ENCODE measurements around the gene FAM107B. TPM values are rescaled to one million over a fixed set of nuclear protein-coding genes. Genes with fewer than 3 reads are reported as not detected.

FAM107B gene
- total RNA-seq, 6 experiments from 2014 or later, result 58.6 to 116 (median 68.7) TPM

DNA sequence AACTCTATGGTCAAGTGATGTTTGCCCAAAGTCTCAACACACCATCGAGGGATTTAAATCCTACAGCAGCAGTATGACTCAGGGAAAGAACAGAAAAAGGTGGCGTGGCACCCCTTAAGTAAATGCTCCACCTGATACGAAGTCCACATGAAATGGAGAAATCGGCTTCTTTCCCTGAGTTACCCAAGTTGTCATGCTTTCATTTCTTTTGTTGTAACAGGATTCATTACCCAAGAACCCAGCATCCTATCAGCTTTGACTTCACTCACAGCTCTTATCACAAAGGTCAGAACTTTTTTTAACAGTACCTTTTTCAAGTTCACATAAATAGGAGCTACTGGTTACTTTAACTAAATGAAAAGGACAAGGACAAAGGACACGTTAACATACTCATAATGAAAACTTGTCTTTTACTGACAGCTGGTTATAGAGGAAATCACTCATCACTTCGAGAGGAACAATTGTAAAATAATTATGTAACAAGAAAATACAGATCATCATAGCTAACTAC, 224.2 kb downstream of the FAM107B start:
- WGBS (ENCODE audit: insufficient coverage, low coverage, low lambda C conversion rate, missing lambda C conversion rate), result 15% methylated on average over 6 of the region's 6 CpGs
- peaks cover 0 to 58% (median 18%) of the 10 kb centered on the region in 4 donors for H3K4me1 ChIP-seq

DNA sequence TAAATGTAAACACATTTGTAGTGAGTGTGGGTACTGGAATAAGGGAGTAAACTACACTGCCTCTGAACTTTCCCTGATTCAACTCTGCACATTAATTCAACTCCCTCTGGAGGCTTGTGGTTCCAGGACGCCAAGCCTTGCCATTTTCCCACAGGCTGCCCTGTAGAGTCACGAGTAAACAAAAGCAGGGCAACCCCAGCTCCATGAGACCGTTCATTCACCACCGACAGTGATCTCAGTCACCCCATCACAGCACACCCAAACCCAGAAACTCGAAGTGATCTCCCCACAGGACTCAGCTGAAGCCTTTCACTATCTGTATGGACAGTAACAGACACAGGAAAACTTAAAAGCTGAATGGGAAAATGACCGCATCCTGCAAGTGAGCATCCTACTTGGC, 225.2 kb downstream of the FAM107B start:
- WGBS (ENCODE audit: insufficient coverage, low coverage, low lambda C conversion rate, missing lambda C conversion rate), result 82% methylated on average over 6 of the region's 6 CpGs
- Histone ChIP-seq H3K27me3 (no peaks in the 10 kb centered on the region), H3K9me3 (no peaks in the 10 kb centered on the region), H3K4me3 (no peak overlapping the region), H3K36me3 (no peaks in the 10 kb centered on the region), H3K4me1 (peaks cover 0 to 53% (median 15%) of the 10 kb centered on the region in 4 donors), H3K27ac (peak overlapping the region in 2 of 3 donors; percentile 48 to 92)
- intact Hi-C loops (cut with DNase I), result no loop called here
- ATAC-seq, result no peak
- TF ChIP-seq POLR2A (IDR thresholded peaks at IDR 0.05), result no peak
- TF ChIP-seq, protein P1, sequence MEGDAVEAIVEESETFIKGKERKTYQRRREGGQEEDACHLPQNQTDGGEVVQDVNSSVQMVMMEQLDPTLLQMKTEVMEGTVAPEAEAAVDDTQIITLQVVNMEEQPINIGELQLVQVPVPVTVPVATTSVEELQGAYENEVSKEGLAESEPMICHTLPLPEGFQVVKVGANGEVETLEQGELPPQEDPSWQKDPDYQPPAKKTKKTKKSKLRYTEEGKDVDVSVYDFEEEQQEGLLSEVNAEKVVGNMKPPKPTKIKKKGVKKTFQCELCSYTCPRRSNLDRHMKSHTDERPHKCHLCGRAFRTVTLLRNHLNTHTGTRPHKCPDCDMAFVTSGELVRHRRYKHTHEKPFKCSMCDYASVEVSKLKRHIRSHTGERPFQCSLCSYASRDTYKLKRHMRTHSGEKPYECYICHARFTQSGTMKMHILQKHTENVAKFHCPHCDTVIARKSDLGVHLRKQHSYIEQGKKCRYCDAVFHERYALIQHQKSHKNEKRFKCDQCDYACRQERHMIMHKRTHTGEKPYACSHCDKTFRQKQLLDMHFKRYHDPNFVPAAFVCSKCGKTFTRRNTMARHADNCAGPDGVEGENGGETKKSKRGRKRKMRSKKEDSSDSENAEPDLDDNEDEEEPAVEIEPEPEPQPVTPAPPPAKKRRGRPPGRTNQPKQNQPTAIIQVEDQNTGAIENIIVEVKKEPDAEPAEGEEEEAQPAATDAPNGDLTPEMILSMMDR (IDR thresholded peaks at IDR 0.05), result no peak
- no peak for DNase-seq

More for the DNA sequence above, 224.2 kb downstream of the FAM107B start:
- DNase-seq (no peak), ATAC-seq (peak; percentile 66 to 85 (median 74))
- H3K27me3 ChIP-seq, result no peaks in the 10 kb centered on the region
- H3K36me3 ChIP-seq, result no peaks in the 10 kb centered on the region
- no peak overlapping the region for H3K4me3 ChIP-seq
- peak overlapping the region; percentile 48 to 92 (median 63) for H3K27ac ChIP-seq
- TF ChIP-seq, protein P1 (IDR thresholded peaks at IDR 0.05), result no peak
- TF ChIP-seq POLR2A (IDR thresholded peaks at IDR 0.05), result peak; percentile 23
- intact Hi-C loops (cut with DNase I), result no loop called here
- H3K9me3 ChIP-seq, result no peaks in the 10 kb centered on the region

DNA sequence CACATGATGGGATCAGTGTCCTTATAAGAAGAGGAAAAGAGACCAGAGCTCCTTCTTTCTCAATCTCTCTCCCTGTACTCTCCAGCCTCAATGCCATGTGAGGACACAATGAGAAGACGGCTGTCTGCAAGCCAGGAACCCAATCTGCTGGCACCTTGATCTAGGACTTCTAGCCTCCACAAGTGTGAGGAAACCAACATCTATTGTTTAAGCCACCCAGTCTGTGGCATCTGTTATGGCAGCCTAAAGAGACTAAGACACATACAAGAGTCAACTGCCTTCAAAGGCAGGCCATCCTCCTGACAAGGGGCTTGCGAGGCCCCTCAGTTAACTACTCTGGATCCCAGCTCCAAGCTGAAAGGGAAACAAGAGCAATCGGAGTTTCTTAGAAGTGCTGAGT, 225.7 kb downstream of the FAM107B start:
- peak overlapping the region in 1 of 3 donors; percentile 92 for H3K27ac ChIP-seq
- ATAC-seq, result no peak
- H3K4me1 ChIP-seq, result peaks cover 0 to 53% (median 15%) of the 10 kb centered on the region in 4 donors
- H3K27me3 ChIP-seq, result no peaks in the 10 kb centered on the region
- intact Hi-C loops (cut with DNase I), result no loop called here
- 87% methylated on average over 3 of the region's 3 CpGs for WGBS (ENCODE audit: insufficient coverage, low coverage, low lambda C conversion rate, missing lambda C conversion rate)
- H3K4me3 ChIP-seq, result no peak overlapping the region
- no peaks in the 10 kb centered on the region for H3K36me3 ChIP-seq
- DNase-seq, result no peak
- TF ChIP-seq, protein P1 (IDR thresholded peaks at IDR 0.05), result no peak
- no peak for TF ChIP-seq POLR2A (IDR thresholded peaks at IDR 0.05)
- H3K9me3 ChIP-seq, result no peaks in the 10 kb centered on the region

DNA sequence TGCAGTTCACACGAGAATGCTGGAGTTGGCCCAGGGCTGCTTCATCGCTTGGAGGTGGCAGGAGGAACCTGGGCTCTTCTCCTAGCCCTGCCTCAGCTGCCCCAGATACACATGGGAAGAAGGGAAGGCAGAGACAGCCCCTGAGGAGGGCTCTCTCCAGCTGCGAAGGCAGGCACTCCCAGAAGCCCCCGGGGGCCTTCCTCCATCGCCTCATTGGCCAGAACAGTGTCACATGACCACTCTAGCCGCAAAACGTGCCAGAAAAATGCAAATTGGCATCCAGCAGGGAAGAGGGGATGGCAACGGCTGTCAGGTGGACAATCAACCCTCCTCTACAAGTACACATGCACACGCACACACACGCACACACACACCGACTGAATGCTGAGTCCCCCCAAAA, 226.2 kb downstream of the FAM107B start:
- DNase-seq (no peak), ATAC-seq (no peak)
- Histone ChIP-seq H3K4me3 (no peak overlapping the region), H3K9me3 (no peaks in the 10 kb centered on the region), H3K4me1 (peaks cover 0 to 53% (median 15%) of the 10 kb centered on the region in 4 donors), H3K27ac (peak overlapping the region in 1 of 3 donors; percentile 92), H3K27me3 (no peaks in the 10 kb centered on the region), H3K36me3 (no peaks in the 10 kb centered on the region)
- WGBS (ENCODE audit: insufficient coverage, low coverage, low lambda C conversion rate, missing lambda C conversion rate), result 87% methylated on average over 3 of the region's 11 CpGs
- TF ChIP-seq, protein P1 (IDR thresholded peaks at IDR 0.05), result no peak
- TF ChIP-seq POLR2A (IDR thresholded peaks at IDR 0.05), result no peak
- intact Hi-C loops (cut with DNase I), result no loop called here

Measured in right lobe of liver (tissue), 6 donors.